KMS-11 (cell line): Measurements from ENCODE around the gene IGSF11.
"Not testable (repeated sequence)": the region's sequence is repeated elsewhere in the genome, so short reads cannot be mapped to it uniquely, and the experiment has no call there.

Experiments used
- H2AFZ ChIP-seq: fragments of 200-600 bp; sonication (generic); 2 replicates; pipeline ENCODE4 v1.6.1; 2016; ENCODE audit warnings: antibody characterized with exemption, mixed run types, low read depth
- H3K27ac ChIP-seq: fragments of 200-600 bp; sonication (generic); 2 replicates; pipeline ENCODE4 v1.6.1; 2016; ENCODE audit warnings: mild to moderate bottlenecking, mixed run types
- H3K27me3 ChIP-seq: fragments of 200-600 bp; sonication (generic); 2 replicates; pipeline ENCODE4 v1.6.1; 2017; ENCODE audit warnings: mild to moderate bottlenecking, low read depth, mixed run types, moderate library complexity; ENCODE audit not compliant: insufficient read depth
- H3K36me3 ChIP-seq: fragments of 200-600 bp; sonication (generic); 2 replicates; pipeline ENCODE4 v1.6.1; 2017; ENCODE audit warnings: mild to moderate bottlenecking, mixed run types; ENCODE audit not compliant: insufficient read depth
- H3K4me1 ChIP-seq: fragments of 200-600 bp; sonication (generic); 2 replicates; pipeline ENCODE4 v1.6.1; 2016; ENCODE audit warnings: mild to moderate bottlenecking, low read depth, mixed run types; ENCODE audit not compliant: poor library complexity, severe bottlenecking
- H3K4me2 ChIP-seq: fragments of 200-600 bp; sonication (generic); 2 replicates; pipeline ENCODE4 v1.7.0; 2016; ENCODE audit warnings: mild to moderate bottlenecking, mixed run types
- H3K4me3 ChIP-seq: fragments of 200-600 bp; sonication (generic); IDR thresholded peaks from 2 replicates; pipeline ENCODE4 v1.6.1; 2017; ENCODE audit warnings: low read depth, low read length, mixed read lengths; ENCODE audit not compliant: insufficient read depth
- H3K79me2 ChIP-seq: fragments of 200-600 bp; sonication (generic); 2 replicates; pipeline ENCODE4 v1.6.1; 2016; ENCODE audit warnings: low read depth, mixed run types; ENCODE audit not compliant: insufficient read depth
- H3K9ac ChIP-seq: fragments of 200-600 bp; sonication (generic); 2 replicates; pipeline ENCODE4 v1.6.1; 2016; ENCODE audit warnings: mild to moderate bottlenecking, mixed run types
- H4K20me1 ChIP-seq: fragments of 200-600 bp; sonication (generic); 2 replicates; pipeline ENCODE4 v1.6.1; 2016; ENCODE audit warnings: mild to moderate bottlenecking, mixed run types; ENCODE audit not compliant: insufficient read depth
- TF ChIP-seq, protein P1 (sequence below): fragments of 200-600 bp; sonication (generic); conservative IDR thresholded peaks from 2 replicates; pipeline ENCODE4 v1.6.1; 2017; ENCODE audit warnings: low read depth, mild to moderate bottlenecking, antibody characterized with exemption, low read length, moderate library complexity, mixed read lengths

The IGSF11 gene, protein sequence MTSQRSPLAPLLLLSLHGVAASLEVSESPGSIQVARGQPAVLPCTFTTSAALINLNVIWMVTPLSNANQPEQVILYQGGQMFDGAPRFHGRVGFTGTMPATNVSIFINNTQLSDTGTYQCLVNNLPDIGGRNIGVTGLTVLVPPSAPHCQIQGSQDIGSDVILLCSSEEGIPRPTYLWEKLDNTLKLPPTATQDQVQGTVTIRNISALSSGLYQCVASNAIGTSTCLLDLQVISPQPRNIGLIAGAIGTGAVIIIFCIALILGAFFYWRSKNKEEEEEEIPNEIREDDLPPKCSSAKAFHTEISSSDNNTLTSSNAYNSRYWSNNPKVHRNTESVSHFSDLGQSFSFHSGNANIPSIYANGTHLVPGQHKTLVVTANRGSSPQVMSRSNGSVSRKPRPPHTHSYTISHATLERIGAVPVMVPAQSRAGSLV

GRCh38 chr3:119034256-119035013 lies at the start of gene IGSF11:
IGSF11 (minus strand) TSS chr3:119034846; CDS start chr3:119034582, 264 bp downstream.
- Histone ChIP-seq H3K27ac (no peak within 1 kb of the TSS), H3K4me3 (peak within 1 kb of the TSS; percentile 81), H3K4me1 (peaks cover 15% of the 10 kb centered on the region), H3K4me2 (peak within 1 kb of the TSS; percentile 91), H2AFZ (peak within 1 kb of the TSS; percentile 90), H3K27me3 (peaks cover 4% of the 10 kb centered on the region; the same call in 1 of the 2 replicates), H3K79me2 (no peaks in the 10 kb centered on the region), H4K20me1 (no peaks in the 10 kb centered on the region), H3K9ac (peak within 1 kb of the TSS; percentile 13; the same call in 1 of the 2 replicates), H3K36me3 (no peaks in the 10 kb centered on the region)
- TF ChIP-seq, protein P1, sequence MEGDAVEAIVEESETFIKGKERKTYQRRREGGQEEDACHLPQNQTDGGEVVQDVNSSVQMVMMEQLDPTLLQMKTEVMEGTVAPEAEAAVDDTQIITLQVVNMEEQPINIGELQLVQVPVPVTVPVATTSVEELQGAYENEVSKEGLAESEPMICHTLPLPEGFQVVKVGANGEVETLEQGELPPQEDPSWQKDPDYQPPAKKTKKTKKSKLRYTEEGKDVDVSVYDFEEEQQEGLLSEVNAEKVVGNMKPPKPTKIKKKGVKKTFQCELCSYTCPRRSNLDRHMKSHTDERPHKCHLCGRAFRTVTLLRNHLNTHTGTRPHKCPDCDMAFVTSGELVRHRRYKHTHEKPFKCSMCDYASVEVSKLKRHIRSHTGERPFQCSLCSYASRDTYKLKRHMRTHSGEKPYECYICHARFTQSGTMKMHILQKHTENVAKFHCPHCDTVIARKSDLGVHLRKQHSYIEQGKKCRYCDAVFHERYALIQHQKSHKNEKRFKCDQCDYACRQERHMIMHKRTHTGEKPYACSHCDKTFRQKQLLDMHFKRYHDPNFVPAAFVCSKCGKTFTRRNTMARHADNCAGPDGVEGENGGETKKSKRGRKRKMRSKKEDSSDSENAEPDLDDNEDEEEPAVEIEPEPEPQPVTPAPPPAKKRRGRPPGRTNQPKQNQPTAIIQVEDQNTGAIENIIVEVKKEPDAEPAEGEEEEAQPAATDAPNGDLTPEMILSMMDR = peak; percentile 56

DNA sequence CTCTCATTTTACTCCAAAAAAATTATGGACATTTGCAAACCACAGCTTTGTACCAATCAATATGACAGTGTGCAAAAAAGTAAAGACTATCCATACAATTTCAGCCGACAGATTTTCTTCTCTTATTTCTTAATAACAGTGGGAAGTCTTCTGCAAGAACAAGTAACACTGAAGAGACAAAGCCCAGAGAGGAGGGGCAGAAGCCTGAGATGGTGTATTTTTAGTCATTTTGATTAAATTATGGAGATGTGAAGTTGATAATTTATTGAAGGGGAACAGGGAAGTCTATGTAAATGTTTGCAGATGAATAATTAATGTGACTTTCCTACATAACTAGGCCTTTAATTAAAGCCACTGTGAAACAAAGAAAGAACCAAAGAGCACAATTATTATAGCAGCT lies 45.7 kb upstream of the IGSF11 start:
- H3K4me2 ChIP-seq = no peak overlapping the region
- H3K4me3 ChIP-seq = no peak overlapping the region
- no peaks in the 10 kb centered on the region for H3K27me3 ChIP-seq
- TF ChIP-seq, protein P1 = no peak
- H4K20me1 ChIP-seq = no peaks in the 10 kb centered on the region
- no peak overlapping the region for H2AFZ ChIP-seq
- no peaks in the 10 kb centered on the region for H3K36me3 ChIP-seq
- H3K27ac ChIP-seq = no peak overlapping the region
- H3K79me2 ChIP-seq = no peaks in the 10 kb centered on the region
- H3K4me1 ChIP-seq = no peaks in the 10 kb centered on the region
- no peak overlapping the region for H3K9ac ChIP-seq

DNA sequence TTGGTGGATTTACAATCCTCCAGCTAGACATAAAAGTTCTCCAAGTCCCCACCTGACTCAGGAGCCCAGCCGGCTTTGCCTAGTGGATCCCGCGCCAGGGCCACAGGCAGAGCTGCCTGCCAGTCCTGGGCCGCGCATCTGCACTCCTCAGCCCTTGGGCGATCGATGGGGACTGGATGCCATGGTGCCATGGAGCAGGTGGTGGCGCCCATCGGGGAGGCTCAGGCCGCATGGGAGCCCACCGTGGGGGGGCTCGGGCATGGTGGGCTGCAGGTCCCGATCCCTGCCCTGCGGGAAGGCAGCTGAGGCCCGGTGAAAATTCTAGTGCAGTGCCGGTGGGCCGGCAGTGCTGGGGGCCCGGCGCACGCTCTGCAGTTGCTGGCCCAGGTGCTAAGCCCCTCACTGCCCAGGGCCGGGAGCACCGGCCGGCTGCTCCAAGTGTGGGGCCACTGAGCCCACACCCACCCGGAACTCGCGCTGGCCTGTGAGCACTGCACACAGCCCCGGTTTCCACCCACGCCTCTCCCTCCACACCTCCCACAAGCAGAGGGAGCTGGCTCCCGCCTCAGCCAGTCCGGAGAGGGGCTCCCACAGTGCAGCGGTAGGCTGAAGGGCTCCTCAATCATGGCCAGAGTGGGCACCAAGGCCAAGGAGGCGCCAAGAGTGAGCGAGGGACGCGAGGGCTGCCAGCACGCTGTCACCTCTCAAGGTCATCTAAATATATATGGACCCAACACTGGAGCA lies 38.8 kb upstream of the IGSF11 start:
- TF ChIP-seq, protein P1 = no peak
- no peaks in the 10 kb centered on the region for H3K4me1 ChIP-seq
- H3K9ac ChIP-seq = no peak overlapping the region
- H3K79me2 ChIP-seq = no peaks in the 10 kb centered on the region
- no peak overlapping the region for H2AFZ ChIP-seq
- H4K20me1 ChIP-seq = no peaks in the 10 kb centered on the region
- H3K4me3 ChIP-seq = no peak overlapping the region
- H3K4me2 ChIP-seq = no peak overlapping the region
- H3K27me3 ChIP-seq = no peaks in the 10 kb centered on the region
- H3K27ac ChIP-seq = no peak overlapping the region
- H3K36me3 ChIP-seq = no peaks in the 10 kb centered on the region

DNA sequence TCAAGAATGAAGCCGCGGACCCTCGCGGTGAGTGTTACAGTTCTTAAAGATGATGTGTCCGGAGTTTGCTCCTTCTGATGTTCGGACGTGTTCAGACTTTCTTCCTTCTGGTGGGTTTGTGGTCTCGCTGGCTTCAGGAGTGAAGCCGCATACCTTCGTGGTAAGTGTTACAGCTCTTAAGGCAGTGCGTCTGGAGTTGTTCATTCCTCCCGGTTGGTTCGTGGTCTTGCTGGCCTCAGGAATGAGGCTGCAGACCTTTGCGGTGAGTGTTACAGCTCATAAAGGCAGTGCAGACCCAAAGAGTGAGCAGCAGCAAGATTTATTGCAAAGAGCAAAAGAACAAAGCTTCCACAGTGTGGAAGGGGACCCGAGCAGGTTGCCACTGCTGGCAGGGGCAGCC lies 37.8 kb upstream of the IGSF11 start:
- not testable (repeated sequence) for H2AFZ ChIP-seq, H3K4me3 ChIP-seq

More for the DNA sequence above, 37.8 kb upstream of the IGSF11 start:
- not testable (repeated sequence) for H3K27me3 ChIP-seq, H3K27ac ChIP-seq, H3K79me2 ChIP-seq, H3K4me1 ChIP-seq, H3K36me3 ChIP-seq, H3K9ac ChIP-seq, H3K4me2 ChIP-seq, H4K20me1 ChIP-seq
